GM18951 (cell line): ENCODE data around the gene TRAF3IP3.
"Not testable (repeated sequence)": the region's sequence is repeated elsewhere in the genome, so short reads cannot be mapped to it uniquely, and the experiment has no call there.

Experiments
- POLR2A ChIP-seq: IDR thresholded peaks from 4 replicates; pipeline ENCODE4 v1.6.1; 2011; ENCODE audit warnings: mild to moderate bottlenecking; ENCODE audit not compliant: insufficient read length, insufficient read depth; ENCODE audit errors: extremely low read depth
- in situ Hi-C: fragments of 300-500 bp; cut with MboI; formaldehyde crosslinking; loops from one replicate; pipeline ENCODE4 v1.12.0; 2022; ENCODE audit warnings: low sequenced_read_pairs, mixed read lengths, inconsistent platforms; ENCODE audit not compliant: unreplicated experiment

The TRAF3IP3 gene

DNA sequence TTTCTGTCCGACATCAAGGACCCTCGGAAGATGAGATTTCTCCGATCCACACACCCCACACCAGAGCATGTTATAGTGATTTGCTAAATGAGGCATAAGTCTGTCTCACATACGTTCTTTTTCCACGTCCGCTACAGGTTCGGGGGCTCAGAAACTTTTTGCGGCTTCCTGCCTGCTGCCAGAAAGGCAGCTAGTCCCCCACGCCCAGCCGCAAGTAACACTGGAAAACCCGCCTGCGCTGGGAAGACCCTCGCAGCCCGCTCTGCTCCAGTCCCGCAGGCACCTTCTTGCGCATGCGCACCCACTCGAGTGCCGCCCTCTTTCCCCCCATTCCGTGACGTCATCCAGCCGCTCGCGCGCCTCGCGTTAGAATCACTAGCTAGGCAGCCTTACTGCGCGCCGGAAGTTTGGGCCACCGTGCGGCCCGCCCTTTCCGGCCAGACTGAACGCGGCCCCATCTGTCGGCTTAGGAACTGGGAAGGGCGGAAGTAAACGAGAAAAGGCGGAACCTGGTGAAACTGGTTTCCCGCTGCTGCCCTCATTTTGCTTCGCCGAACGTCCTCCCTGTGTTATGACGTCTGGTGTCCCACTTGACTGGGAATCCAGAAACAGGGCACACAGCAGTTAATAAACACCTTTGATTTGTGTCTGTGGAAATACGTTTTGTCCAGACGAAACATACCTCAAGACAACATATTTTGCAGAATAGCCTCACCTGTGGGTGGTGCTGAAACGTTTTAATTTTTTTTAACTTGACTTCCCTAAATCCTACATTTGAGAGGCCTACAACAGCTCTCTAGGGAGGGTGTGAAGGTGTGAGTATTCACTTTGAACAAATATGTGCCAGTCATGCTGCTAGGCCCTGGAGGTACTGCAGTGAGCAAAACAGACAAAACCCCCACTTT is 28.7 kb downstream of the TRAF3IP3 start, which contains the start of gene C1orf74:
Gene C1orf74 (minus strand): TSS at position 295 of the 905 bp plus-strand sequence. CDS start 925 bp downstream, outside the sequence.
- peak; percentile 96 for TF ChIP-seq POLR2A
- in situ Hi-C loops: no loop called here

DNA sequence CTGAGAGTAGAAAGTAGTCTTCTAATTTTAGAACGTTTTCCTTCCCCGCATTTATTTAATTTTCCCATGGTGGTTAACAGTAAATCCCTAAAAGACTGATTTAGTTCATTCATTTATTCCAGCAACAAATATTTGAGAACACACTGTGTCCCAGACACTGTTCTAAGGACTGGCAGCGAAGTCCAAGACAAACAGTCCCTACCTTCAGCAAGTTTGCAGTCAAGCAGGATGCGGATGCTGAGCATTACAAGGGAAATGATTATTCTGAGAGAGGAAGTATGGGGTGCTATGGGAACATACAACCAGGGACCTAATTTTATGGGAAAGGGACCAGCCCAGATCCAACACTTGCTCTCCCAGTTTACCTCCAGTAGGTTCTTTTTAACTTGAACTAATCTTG is 29.7 kb downstream of the TRAF3IP3 start:
- in situ Hi-C loops: no loop called here
- TF ChIP-seq POLR2A: no peak

DNA sequence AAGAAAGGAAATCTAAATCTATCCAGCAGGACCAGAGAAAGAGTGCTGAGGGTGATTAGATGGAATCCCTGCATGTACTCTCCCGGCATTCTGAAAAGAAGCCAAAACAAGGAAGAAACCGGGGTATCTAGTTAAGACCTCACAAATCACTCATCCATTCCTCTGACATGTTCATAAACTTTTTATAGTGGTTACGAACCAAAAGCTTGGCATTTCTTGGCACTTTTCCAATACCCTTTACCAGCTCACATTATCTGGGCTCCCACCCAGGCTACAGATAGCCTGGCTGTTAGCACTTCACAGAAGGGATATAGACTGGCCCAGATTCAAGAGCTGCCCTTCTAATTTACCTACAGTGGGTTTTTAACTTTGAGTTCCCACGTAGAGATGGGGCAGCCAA is 30.3 kb downstream of the TRAF3IP3 start:
- in situ Hi-C loops: no loop called here

DNA sequence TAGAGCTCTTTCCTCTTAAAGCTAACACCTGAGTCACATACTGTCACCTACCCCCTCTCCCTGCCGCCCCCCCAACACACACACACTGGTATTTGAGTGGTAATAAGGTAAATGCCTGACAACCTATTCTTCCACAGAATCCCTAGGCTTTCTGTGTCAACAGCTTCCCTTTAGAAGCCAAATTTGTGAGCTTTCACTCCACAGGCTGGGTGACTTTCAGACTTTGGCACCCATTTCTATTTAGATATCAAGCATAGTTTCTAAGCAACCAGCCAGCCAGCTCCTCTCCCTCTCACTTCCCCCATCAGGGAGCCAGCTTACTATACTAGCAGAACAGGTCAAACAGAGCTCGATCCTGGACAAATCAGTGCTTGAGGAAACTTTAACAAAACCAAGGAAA is 31.7 kb downstream of the TRAF3IP3 start:
- no peak for TF ChIP-seq POLR2A
- in situ Hi-C loops: no loop called here

More for the DNA sequence above, 30.3 kb downstream of the TRAF3IP3 start:
- no peak for TF ChIP-seq POLR2A

DNA sequence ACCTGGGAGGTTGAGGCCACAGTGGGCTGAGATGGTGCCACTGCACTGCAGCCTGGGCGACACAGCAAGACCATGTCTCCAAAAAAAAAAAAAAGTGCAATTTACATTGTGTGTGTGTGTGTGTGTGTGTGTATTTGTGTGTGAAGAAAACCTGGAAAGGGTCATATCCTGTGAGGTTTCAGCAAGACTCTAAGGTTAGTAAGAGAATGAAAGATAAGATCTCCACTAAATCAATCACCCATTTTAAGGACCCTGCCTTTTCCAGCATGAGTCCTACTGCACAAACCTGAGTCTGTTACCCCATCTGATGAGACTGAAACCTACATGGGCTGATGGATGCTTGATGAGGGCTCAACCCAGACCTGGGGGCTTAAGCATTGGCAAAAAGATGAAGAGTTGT is 33.4 kb downstream of the TRAF3IP3 start:
- no peak for TF ChIP-seq POLR2A
- in situ Hi-C loops: no loop called here

DNA sequence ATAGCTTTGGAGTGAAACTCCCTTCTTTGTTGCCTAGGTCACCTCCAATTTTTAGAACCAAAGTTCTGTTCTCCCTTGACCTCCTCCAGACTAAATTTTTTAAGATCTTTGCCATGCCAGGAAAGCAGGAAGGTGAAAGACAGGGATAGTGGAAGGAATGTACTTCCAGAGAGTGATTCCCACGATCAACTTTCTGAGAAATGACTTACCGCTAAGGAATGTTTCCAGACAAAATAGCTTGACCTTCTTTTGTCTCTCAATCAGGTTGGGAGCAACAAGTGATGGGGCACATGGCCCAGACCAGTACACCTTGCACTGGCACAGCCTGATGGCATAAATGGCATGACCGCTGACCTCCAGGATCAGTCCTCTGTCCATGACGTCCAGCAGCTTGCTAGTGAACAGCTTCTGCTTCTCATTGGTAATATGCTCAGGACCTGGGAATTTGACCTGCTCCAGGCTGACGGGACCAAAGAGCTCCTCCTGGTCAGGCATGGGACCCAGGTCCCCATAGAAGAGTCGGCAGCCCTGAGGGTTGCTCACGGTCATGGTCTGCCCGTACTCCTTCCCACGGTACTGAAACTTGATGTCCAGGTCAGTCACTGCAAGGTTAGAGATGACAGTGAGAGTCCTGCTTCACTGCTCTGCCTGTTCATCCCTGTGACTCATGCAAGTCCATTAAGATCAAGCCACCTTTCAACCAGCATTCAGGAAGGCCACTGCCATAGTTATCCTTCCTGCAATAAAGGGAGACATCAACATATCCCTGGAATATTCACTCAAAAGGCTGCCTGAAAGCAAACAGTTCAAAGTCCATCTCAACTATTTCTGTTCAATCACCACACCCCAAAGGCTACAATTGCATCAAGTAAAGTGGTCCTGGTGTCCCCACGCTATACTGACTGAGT is 34.7 kb downstream of the TRAF3IP3 start:
- in situ Hi-C loops: no loop called here
- no peak for TF ChIP-seq POLR2A

DNA sequence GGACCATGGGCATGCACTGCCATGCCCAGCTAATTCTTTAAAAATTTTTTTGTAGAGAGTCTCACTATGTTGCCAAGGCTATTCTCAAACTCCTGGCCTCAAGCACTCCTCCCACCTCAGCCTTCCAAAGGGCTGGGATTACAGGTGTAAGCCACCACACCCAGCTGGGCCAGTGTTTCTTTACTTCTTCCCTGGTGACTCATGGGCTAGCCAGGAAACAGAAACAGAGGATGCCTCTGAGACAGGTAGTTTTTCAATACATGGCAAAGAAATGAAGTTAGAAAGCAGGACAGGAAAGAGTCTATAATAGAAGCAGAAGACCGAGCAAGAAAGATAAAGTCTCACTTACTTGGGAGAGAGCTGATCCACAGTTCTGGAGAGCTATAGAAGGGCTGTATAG is 36.1 kb downstream of the TRAF3IP3 start:
- TF ChIP-seq POLR2A: no peak
- in situ Hi-C loops: no loop called here

DNA sequence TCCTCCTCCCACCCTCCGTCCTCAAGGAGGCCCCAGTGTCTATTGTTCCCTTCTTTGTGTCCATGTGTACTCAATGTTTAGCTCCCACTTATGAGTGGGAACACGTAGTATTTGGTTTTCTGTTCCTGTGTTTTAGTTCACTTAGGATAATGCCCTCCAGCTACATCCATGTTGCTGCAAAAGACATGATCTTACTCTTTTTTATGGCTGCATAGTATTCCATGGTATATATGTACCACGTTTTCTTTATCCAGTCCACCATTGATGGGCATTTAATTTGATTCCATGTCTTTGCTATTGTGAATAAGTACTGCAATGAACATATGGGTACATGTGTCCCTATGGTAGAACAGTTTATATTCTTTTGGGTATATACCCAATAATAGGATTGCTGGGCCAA is 37.9 kb downstream of the TRAF3IP3 start:
- in situ Hi-C loops: not testable (repeated sequence)

DNA sequence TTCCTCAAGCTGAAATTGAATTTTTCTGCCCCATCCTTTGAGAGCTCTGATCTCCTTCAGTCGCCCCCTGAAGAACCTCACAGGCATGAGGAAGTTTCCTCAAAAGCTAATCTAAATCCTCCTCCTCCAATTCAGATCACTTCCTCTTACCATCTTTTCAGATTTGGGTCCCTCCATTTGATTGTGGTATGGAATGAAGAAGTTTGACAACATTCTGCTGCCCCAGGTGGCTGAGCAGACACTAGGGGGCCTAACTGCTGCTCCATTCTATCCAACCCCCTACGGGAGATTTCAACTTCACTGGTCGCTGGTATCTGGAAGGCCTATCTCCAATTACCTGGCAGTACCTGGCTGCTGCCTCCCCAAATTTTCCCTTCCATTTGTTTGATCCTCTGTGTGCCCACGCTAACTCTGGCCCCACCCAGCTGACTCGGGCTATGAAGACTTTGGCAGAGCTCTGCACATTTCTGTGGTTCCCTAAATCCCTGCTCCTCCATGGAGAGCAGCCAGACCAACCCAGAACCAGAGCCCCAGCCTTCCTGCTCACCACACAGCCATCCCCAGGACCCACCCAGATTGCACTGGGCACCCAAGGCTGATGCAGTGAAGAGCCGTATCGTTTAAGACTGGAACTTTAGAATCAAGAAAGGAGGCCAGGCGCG is 42.3 kb downstream of the TRAF3IP3 start:
- in situ Hi-C loops: no loop called here
- TF ChIP-seq POLR2A: no peak

DNA sequence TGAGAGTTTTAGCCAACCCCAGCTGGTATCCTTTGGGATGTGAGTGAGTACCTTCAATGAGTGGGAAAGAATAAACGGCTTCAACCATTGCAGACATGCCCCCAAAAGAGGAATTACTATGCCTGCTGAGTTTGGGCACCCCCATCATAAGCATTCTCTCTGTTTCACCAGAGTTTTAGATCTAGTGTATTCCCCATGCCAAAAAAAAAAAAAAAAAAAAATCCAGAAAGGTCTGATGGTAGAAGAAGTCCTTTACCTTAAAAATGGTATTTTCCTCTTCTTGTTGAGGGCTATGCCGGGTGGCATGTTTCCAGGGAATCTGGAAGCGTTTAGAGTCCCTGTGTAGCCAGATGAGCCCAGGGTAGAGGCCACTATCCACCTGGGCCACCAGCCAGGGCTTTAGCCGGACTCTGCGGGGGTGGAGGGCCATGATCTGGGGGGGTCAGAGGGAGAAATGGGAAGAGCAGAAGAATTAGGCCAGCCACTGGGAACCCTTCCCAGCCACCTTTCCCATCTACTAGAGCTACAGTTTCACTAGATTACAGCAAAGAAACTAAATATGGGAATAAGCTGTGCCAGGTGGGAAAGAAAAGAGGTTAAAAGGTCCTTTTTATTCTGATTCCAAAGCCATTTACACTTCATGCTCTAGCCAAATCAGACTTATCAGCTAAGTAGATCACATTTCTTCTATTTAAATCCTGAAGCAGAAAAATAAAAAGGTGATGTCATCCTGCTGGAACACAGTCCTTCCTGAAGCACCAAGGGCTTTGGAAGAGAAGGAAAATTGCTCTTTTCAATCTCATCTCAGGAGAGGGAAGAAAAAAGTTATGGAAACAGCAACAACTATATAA is 45.4 kb downstream of the TRAF3IP3 start:
- TF ChIP-seq POLR2A: no peak
- in situ Hi-C loops: no loop called here

DNA sequence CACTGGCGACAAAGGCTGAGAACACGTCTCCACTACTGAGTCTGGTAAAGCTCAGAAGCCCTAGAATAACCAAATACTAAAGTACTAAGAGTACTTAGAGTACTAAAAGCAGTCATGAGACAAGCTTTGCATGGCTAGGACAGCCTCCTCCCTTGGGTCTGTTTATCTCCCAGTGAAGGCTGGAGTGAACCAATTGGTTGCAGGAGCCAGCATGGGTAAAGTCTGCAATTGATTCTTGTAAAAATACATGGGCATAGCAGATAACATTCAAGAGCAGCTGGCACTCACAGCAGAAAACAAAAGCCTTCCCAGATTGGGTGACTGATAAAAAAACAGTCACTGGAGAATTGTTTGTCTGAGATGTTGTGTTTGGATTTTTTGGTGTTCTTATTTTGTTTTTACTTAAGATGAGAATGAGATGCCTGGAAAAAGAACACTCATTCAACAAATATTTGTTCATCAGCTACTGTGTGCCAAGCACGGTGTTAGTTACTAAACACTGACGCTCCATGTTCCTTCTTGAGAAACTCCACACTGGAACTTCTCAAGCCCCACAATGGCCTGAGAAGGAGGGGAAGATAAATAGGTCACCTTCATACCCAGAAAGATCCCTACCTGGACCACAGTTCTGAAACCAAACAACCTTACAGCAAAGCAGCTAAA is 46.4 kb downstream of the TRAF3IP3 start:
- in situ Hi-C loops: no loop called here
- TF ChIP-seq POLR2A: no peak

DNA sequence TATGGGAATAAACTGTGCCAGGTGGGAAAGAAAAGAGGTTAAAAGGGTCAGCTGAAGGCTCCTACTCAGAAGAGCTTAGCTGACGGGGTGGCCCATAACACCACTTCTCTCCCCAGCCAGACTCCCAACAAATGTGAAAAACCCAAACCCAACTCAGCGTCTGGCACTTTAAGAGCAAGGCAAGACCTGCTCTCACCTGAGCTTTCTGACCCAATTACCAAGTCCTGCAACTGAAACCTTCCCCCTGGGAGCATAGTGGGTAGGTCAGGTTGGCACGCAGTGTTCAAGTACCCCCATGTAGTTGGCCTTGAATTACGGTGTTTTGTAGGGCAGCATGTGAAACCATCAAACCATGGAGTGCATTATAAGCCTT is 46.9 kb downstream of the TRAF3IP3 start:
- no peak for TF ChIP-seq POLR2A
- in situ Hi-C loops: no loop called here
